Prostate gland (tissue), 2 donors: ENCODE data around the gene COX7A2.

ENCODE experiments used
- POLR2A ChIP-seq: fragments of 450-650 bp; IDR thresholded peaks from one replicate; pipeline ENCODE4 v1.6.1; 2016; ENCODE audit warnings: antibody characterized with exemption, mild to moderate bottlenecking
- TF ChIP-seq, protein P1 (sequence below), 4 experiments: fragments of 200-600 bp in 2 of 4; fragments of 450-650 bp in 2 of 4; sonication (generic) in 2 of 4; IDR thresholded peaks; 1 replicate in 3 of 4; 2 replicates in 1 of 4; pipeline ENCODE4 v1.5.1; 2016 to 2019; ENCODE audit warnings: antibody characterized with exemption in 4 of 4, mild to moderate bottlenecking in 2 of 4, moderate library complexity in 2 of 4

DNA sequence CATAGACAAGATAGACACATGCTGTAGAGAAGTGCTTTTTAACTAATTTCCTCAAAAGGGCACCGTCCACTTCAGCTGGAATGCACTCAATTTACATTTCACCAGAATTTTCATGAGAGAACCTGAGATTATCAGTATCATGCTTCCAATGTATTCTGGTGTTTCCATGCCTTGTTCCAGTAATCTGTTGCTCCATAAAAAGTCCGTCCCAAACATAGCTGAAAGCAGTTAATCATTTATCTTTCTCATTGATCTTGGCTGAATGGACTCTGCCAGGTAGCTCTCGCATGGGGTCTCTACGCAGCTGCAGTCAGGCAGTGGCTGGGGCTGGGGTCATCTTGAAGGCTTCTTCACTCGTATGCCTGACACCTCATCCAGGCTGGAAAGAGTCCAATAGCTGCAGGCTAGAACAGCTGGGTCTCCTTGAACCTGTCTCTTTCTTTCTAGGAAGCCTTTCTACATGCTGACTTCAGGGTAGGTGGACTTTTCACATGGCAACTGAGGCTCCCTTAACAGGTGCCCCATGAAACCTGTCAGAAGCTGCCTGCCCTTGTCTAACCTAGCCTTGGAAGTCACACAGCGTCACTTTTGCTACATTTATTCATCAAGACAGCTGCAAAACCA is 19.2 kb downstream of the COX7A2 start:
- TF ChIP-seq, protein P1, sequence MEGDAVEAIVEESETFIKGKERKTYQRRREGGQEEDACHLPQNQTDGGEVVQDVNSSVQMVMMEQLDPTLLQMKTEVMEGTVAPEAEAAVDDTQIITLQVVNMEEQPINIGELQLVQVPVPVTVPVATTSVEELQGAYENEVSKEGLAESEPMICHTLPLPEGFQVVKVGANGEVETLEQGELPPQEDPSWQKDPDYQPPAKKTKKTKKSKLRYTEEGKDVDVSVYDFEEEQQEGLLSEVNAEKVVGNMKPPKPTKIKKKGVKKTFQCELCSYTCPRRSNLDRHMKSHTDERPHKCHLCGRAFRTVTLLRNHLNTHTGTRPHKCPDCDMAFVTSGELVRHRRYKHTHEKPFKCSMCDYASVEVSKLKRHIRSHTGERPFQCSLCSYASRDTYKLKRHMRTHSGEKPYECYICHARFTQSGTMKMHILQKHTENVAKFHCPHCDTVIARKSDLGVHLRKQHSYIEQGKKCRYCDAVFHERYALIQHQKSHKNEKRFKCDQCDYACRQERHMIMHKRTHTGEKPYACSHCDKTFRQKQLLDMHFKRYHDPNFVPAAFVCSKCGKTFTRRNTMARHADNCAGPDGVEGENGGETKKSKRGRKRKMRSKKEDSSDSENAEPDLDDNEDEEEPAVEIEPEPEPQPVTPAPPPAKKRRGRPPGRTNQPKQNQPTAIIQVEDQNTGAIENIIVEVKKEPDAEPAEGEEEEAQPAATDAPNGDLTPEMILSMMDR (IDR thresholded peaks at IDR 0.05) = no peak
- TF ChIP-seq POLR2A = no peak
